Kidney (tissue), 14 donors: Measurements from ENCODE around the gene STIM1. TPM values are rescaled to one million over a fixed set of nuclear protein-coding genes. Genes with fewer than 3 reads are reported as not detected.

Experiments used
- DNase-seq, 5 donors: peaks; one replicate each; pipeline ENCODE4 v3.0.0-alpha.2; 2013 to 2020
- FAIRE-seq: peaks from 2 replicates; lab custom pipeline; 2012; peaks lifted over from hg19 to GRCh38; lab: Jason Lieb, UNC
- H3K27ac ChIP-seq, 2 donors: one replicate each; pipeline ENCODE4 v1.7.0; 2013; ENCODE audit warnings: low read depth in 2 of 2, low read length in 2 of 2, inconsistent platforms in 1 of 2
- H3K27me3 ChIP-seq: one replicate; pipeline ENCODE4 v1.7.1; 2013; ENCODE audit warnings: low read length, inconsistent platforms; ENCODE audit not compliant: control insufficient read depth, insufficient read depth
- H3K36me3 ChIP-seq, 3 donors: one replicate each; pipeline versions ENCODE4 v1.7.0 to v1.7.1; 2013; ENCODE audit warnings: low read length in 3 of 3, control low read depth in 1 of 3, inconsistent platforms in 1 of 3; ENCODE audit not compliant: insufficient read depth in 3 of 3, control insufficient read depth in 2 of 3
- H3K4me1 ChIP-seq, 3 donors: one replicate each; pipeline versions ENCODE4 v1.7.0 to v1.7.1; 2013; ENCODE audit warnings: low read length in 3 of 3, inconsistent platforms in 1 of 3, low read depth in 1 of 3; ENCODE audit not compliant: control insufficient read depth in 2 of 3, insufficient read depth in 2 of 3
- H3K4me3 ChIP-seq, 3 donors: one replicate each; pipeline versions ENCODE4 v1.7.0 to v1.8.1; 2013; ENCODE audit warnings: low read length in 3 of 3, control low read depth in 1 of 3, inconsistent platforms in 1 of 3
- H3K9ac ChIP-seq, 3 donors: one replicate each; pipeline versions ENCODE4 v1.7.0 to v1.7.1; 2013; ENCODE audit warnings: low read length in 3 of 3, control low read depth in 1 of 3, inconsistent platforms in 1 of 3
- H3K9me3 ChIP-seq, 3 donors: one replicate each; pipeline versions ENCODE4 v1.7.0 to v1.7.1; 2013; ENCODE audit warnings: low read length in 3 of 3, control low read depth in 1 of 3, inconsistent platforms in 1 of 3; ENCODE audit not compliant: control insufficient read depth in 2 of 3, insufficient read depth in 1 of 3
- CTCF ChIP-seq: IDR thresholded peaks from 3 replicates; pipeline ENCODE4 v1.5.1; 2012; ENCODE audit warnings: mild to moderate bottlenecking, moderate library complexity, borderline replicate concordance; ENCODE audit not compliant: insufficient read depth; ENCODE audit errors: extremely low read depth
- intact Hi-C: fragments of 100-400 bp; cut with DNase I; formaldehyde crosslinking; loops from one replicate; pipeline ENCODE4 v1.11.1; 2022
- polyA plus RNA-seq: library from polyadenylated mRNA; stranded (reverse); fragments of 350-450 nt; fragmentation: Illumina TruSeq; extraction: RNeasy Lipid Tissue Mini Kit (QIAGEN cat#74804); gene quantifications from one replicate; pipeline ENCODE4 v1.2.3, GENCODE V29; 2014; ENCODE audit warnings: low read depth, low replicate concordance; ENCODE audit not compliant: insufficient read depth
- total RNA-seq: library from RNA; stranded (reverse); fragmentation: NEBNext Ultra II Directional; extraction: Animal tissue kit (Norgen Biotek cat#: 25700); gene quantifications from one replicate; pipeline ENCODE4 v1.2.1, GENCODE V29; 2021
- donor health status: control.
- donor health status: control.
- donor health status: control.
- donor health status: control.
- donor health status: control.
- donor health status: DM: yes; HTN: yes; CAD: no.
- donor health status: Normal renal cell carcinoma (clear cell type).

The STIM1 gene
- total and polyA plus RNA-seq, 2 donors from 2014 or later, result 15.7 to 68.0 TPM

- FAIRE-seq (no peak), DNase-seq (no peak)
- H3K27ac ChIP-seq, result no peak overlapping the region
- peaks cover 0 to 3% (median 0%) of the 10 kb centered on the region in 3 donors for H3K36me3 ChIP-seq
- H3K9me3 ChIP-seq, result no peaks in the 10 kb centered on the region
- TF ChIP-seq CTCF, result no peak
- intact Hi-C loops, result no loop called here
- no peaks in the 10 kb centered on the region for H3K27me3 ChIP-seq
- no peak overlapping the region for H3K9ac ChIP-seq
- no peak overlapping the region for H3K4me3 ChIP-seq
- no peaks in the 10 kb centered on the region for H3K4me1 ChIP-seq
Observed at GRCh38 chr11:3969613-3970012, 114.1 kb downstream of the STIM1 start.

DNA sequence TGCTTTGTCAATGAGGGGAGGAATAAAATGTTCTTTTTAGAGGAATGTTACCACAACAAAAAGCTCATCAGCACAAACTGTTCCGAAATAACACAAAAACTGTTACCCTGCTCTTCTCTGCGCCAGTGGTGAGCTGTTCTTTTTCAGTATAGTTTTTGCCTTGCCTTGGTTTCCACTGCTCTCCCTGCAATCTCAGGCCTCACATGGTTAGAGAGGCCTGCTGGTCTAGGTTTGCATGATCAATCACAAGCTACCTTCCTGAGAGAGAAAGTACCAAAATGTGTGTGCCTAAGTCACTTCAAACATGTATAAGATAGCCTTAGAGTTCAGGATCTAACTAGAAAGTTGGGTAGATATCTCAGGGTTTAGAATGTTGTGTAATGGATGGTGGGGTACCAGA is 114.6 kb downstream of the STIM1 start:
- H3K27me3 ChIP-seq, result no peaks in the 10 kb centered on the region
- H3K9ac ChIP-seq, result no peak overlapping the region
- no peaks in the 10 kb centered on the region for H3K4me1 ChIP-seq
- no peak for FAIRE-seq
- TF ChIP-seq CTCF, result no peak
- DNase-seq, result no peak
- H3K9me3 ChIP-seq, result no peaks in the 10 kb centered on the region
- H3K36me3 ChIP-seq, result peaks cover 0 to 3% (median 0%) of the 10 kb centered on the region in 3 donors
- intact Hi-C loops, result no loop called here
- H3K27ac ChIP-seq, result no peak overlapping the region
- no peak overlapping the region for H3K4me3 ChIP-seq

DNA sequence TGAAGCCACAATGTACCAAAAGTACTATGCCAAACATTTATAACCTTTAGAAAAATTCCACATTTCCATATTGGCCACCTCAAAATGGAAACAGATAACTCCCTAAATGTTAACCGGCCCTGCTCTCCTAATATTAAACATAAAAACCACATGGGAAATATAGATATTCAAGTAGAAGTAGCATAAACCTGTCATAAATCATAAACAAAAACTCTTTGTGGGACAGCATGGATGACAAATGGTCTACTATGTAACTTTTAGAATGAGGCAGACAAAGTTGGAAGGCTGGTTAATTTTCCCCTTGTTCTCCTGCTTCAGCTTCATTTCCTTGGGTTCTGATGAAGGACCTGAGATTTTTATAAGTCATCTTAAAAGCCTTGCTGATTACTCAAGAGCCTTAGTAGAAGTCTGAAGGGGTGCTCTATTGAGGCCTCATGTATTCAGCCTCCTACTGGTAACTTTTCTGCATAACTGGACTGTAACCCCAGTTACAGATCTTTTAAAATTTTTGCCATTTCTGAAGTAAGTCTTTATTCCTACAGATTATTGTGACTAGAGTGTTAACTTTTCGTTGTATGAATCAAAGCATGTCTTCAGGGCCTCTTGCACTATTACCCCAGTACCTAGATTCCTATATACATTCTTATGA is 116.4 kb downstream of the STIM1 start:
- Histone ChIP-seq H3K27me3 (no peaks in the 10 kb centered on the region), H3K9me3 (no peaks in the 10 kb centered on the region), H3K27ac (no peak overlapping the region), H3K4me1 (no peaks in the 10 kb centered on the region), H3K4me3 (no peak overlapping the region), H3K36me3 (peaks cover 0 to 3% (median 0%) of the 10 kb centered on the region in 3 donors), H3K9ac (no peak overlapping the region)
- intact Hi-C loops, result no loop called here
- TF ChIP-seq CTCF, result no peak
- DNase-seq (no peak), FAIRE-seq (no peak)

- H3K4me1 ChIP-seq, result no peaks in the 10 kb centered on the region
- intact Hi-C loops, result no loop called here
- H3K9me3 ChIP-seq, result no peaks in the 10 kb centered on the region
- no peaks in the 10 kb centered on the region for H3K27me3 ChIP-seq
- TF ChIP-seq CTCF, result no peak
- FAIRE-seq, result no peak
- DNase-seq, result no peak
- peaks cover 0 to 2% (median 0%) of the 10 kb centered on the region in 3 donors for H3K36me3 ChIP-seq
- H3K9ac ChIP-seq, result no peak overlapping the region
- no peak overlapping the region for H3K27ac ChIP-seq
- H3K4me3 ChIP-seq, result no peak overlapping the region
Observed at GRCh38 chr11:3972431-3972830, 117.0 kb downstream of the STIM1 start.
